HCT116 (cell line): Measurements from ENCODE around the gene ABCC9. TPM values are rescaled to one million over a fixed set of nuclear protein-coding genes. Genes with fewer than 3 reads are reported as not detected.

Source experiments
- ATAC-seq: fragments of 200-7000 bp; cut with Tn5 transposase; 2 replicates; pipeline ENCODE4 v1.9.1; 2020; ENCODE audit warnings: mild to moderate bottlenecking, moderate library complexity
- BruUV-seq: library from RNA; stranded (reverse); fragments of 400-500 nt; replicated peaks from 2 replicates; lab custom pipeline; 2021; lab: Mats Ljungman, UMichigan
- CTCF ChIA-PET: fragments of 300-600 bp; sonication (Branson Sonifier 250); formaldehyde crosslinking; loops from one replicate; lab custom pipeline; 2021; ENCODE audit warnings: antibody characterized with exemption; lab: Charles Lee
- POLR2A ChIA-PET: fragments of 300-600, 350-600 bp; sonication (Branson Sonifier 250); formaldehyde crosslinking; loops from one replicate; lab custom pipeline; 2021; ENCODE audit warnings: antibody characterized with exemption; lab: Charles Lee
- RAD21 ChIA-PET, 2 experiments: fragments of 300-600 bp; sonication (Branson Sonifier 250); formaldehyde crosslinking; loops; one replicate each; lab custom pipeline; 2023; ENCODE audit warnings: low total read pairs in 2 of 2; ENCODE audit not compliant: uncharacterized antibody in 2 of 2, unreplicated experiment in 2 of 2, low non-redundant PET in 1 of 2; lab: Charles Lee
- DNase-seq: peaks from one replicate; pipeline ENCODE4 v3.0.0-alpha.2; 2010; ENCODE audit warnings: low read depth, low spot score
- H2AFZ ChIP-seq: fragments of 200-600 bp; shearing (Covaris generic), sonication (generic); 2 replicates; pipeline ENCODE4 v1.6.1; 2017; ENCODE audit warnings: low read depth, mixed run types, mixed read lengths, antibody characterized with exemption, low read length; ENCODE audit not compliant: poor library complexity, severe bottlenecking
- H3K27ac ChIP-seq: 2 replicates; pipeline ENCODE4 v1.5.1; 2012; ENCODE audit warnings: low read depth, low read length
- H3K27me3 ChIP-seq: fragments of 200-600 bp; sonication (generic); 2 replicates; pipeline ENCODE4 v1.6.1; 2016; ENCODE audit warnings: mixed run types, low read length, mixed read lengths; ENCODE audit not compliant: insufficient read depth
- H3K36me3 ChIP-seq, 2 experiments: fragments of 200-500 bp in 1 of 2; fragments of 200-600 bp in 1 of 2; sonication (Bioruptor generic) in 1 of 2; sonication (generic) in 1 of 2; 2 replicates each; pipeline versions ENCODE4 v1.5.1 to v1.6.1; 2014 to 2016; ENCODE audit warnings: low read length in 2 of 2, inconsistent platforms in 1 of 2, mixed read lengths in 1 of 2, mixed run types in 1 of 2; ENCODE audit not compliant: insufficient read depth in 2 of 2, control insufficient read depth in 1 of 2
- H3K4me1 ChIP-seq, 2 experiments: fragments of 200-600 bp in 1 of 2; sonication (generic) in 1 of 2; 2 replicates each; pipeline versions ENCODE4 v1.5.1 to v1.6.1; 2012 to 2017; ENCODE audit warnings: low read length in 2 of 2, inconsistent platforms in 1 of 2, mild to moderate bottlenecking in 1 of 2, mixed read lengths in 1 of 2, mixed run types in 1 of 2, moderate library complexity in 1 of 2; ENCODE audit not compliant: insufficient read depth in 2 of 2, control insufficient read depth in 1 of 2
- H3K4me2 ChIP-seq: fragments of 200-600 bp; sonication (generic); 2 replicates; pipeline ENCODE4 v1.6.1; 2017; ENCODE audit warnings: mixed run types, low read length, mixed read lengths
- H3K4me3 ChIP-seq, 2 experiments: fragments of 200-600 bp in 1 of 2; sonication (generic) in 1 of 2; replicated peaks in 1 of 2; 2 replicates each; pipeline ENCODE4 v1.5.1; 2011 to 2016; ENCODE audit warnings: low read length in 2 of 2, control low read depth in 1 of 2, low read depth in 1 of 2, mild to moderate bottlenecking in 1 of 2, mixed read lengths in 1 of 2, mixed run types in 1 of 2
- H3K79me2 ChIP-seq: fragments of 200-600 bp; sonication (generic); 2 replicates; pipeline ENCODE4 v1.6.1; 2017; ENCODE audit warnings: mild to moderate bottlenecking, mixed run types, low read length, moderate library complexity, mixed read lengths; ENCODE audit not compliant: insufficient read depth
- H3K9ac ChIP-seq: fragments of 200-600 bp; sonication (generic); 2 replicates; pipeline ENCODE4 v1.6.1; 2016; ENCODE audit warnings: low read length, mixed read lengths
- H3K9me2 ChIP-seq: fragments of 200-600 bp; sonication (generic), shearing (Covaris generic); 2 replicates; pipeline ENCODE4 v1.6.1; 2017; ENCODE audit warnings: mixed run types, mild to moderate bottlenecking, moderate library complexity; ENCODE audit not compliant: insufficient read depth
- H3K9me3 ChIP-seq, 2 experiments: fragments of 200-500 bp in 1 of 2; fragments of 200-600 bp in 1 of 2; sonication (Bioruptor generic) in 1 of 2; sonication (generic) in 1 of 2; 2 replicates each; pipeline ENCODE4 v1.6.1; 2014 to 2017; ENCODE audit warnings: low read length in 2 of 2, mixed read lengths in 2 of 2, inconsistent platforms in 1 of 2, low read depth in 1 of 2, mild to moderate bottlenecking in 1 of 2, mixed run types in 1 of 2, moderate library complexity in 1 of 2; ENCODE audit not compliant: control insufficient read depth in 1 of 2, insufficient read depth in 1 of 2
- H4K20me1 ChIP-seq: fragments of 200-600 bp; sonication (generic), shearing (Covaris generic); 2 replicates; pipeline ENCODE4 v1.6.1; 2017; ENCODE audit warnings: mixed run types, mild to moderate bottlenecking, moderate library complexity; ENCODE audit not compliant: insufficient read depth
- CBX3 ChIP-seq: IDR thresholded peaks from 2 replicates; pipeline ENCODE4 v1.6.1; 2012; ENCODE audit warnings: low read depth
- POLR2A ChIP-seq: IDR thresholded peaks from 2 replicates; pipeline ENCODE4 v1.7.0; 2011; ENCODE audit warnings: borderline replicate concordance; ENCODE audit not compliant: insufficient read depth, insufficient read length; ENCODE audit errors: extremely low read depth
- POLR2AphosphoS5 ChIP-seq: IDR thresholded peaks from 2 replicates; pipeline ENCODE4 v1.6.1; 2011; ENCODE audit warnings: mild to moderate bottlenecking, low read depth, low read length, moderate library complexity
- REST ChIP-seq: IDR thresholded peaks from 2 replicates; pipeline ENCODE4 v1.6.1; 2012; ENCODE audit warnings: low read depth
- SIN3A ChIP-seq: IDR thresholded peaks from 2 replicates; pipeline ENCODE4 v1.6.1; 2012; ENCODE audit warnings: low read depth
- SRF ChIP-seq: IDR thresholded peaks from 2 replicates; pipeline ENCODE4 v1.6.1; 2012; ENCODE audit warnings: low read depth
- ZBTB33 ChIP-seq: IDR thresholded peaks from 2 replicates; pipeline ENCODE4 v1.6.1; 2011; ENCODE audit warnings: mild to moderate bottlenecking, low read length, moderate library complexity; ENCODE audit not compliant: insufficient replicate concordance; ENCODE audit errors: extremely low read depth
- ZFX ChIP-seq: fragments of 450-650 bp; IDR thresholded peaks from 2 replicates; pipeline ENCODE4 v1.6.1; 2017
- intact Hi-C: fragments of 100-400 bp; cut with micrococcal nuclease; formaldehyde crosslinking; loops from 2 replicates; pipeline ENCODE4 v1.10.0; 2022
- total RNA-seq: library from RNA; stranded (reverse); gene quantifications from one replicate; pipeline ENCODE4 v1.2.1, GENCODE V29; 2021; ENCODE audit not compliant: unreplicated experiment

ABCC9 gene
- total RNA-seq, 1 experiment from 2014 or later = 0.05 TPM

GRCh38 chr12:21962236-21962635 lies 21.0 kb upstream of the ABCC9 start:
- Histone ChIP-seq H3K36me3 (no peaks in the 10 kb centered on the region), H3K27ac (no peak overlapping the region), H3K9ac (no peak overlapping the region), H3K4me2 (no peak overlapping the region), H3K4me3 (no peak overlapping the region), H3K9me2 (no peaks in the 10 kb centered on the region), H3K4me1 (no peaks in the 10 kb centered on the region), H3K9me3 (no peaks in the 10 kb centered on the region), H3K79me2 (no peaks in the 10 kb centered on the region), H2AFZ (no peak overlapping the region), H4K20me1 (no peaks in the 10 kb centered on the region), H3K27me3 (no peaks in the 10 kb centered on the region)
- no peak for ATAC-seq
- DNase-seq = no peak
- intact Hi-C loops = no loop called here
- CTCF ChIA-PET = interaction anchor here (0.6 kb wide), 1 partner anchor 188 kb away, joined by 3 read pairs; the partner anchor contains the start of gene KCNJ8
- BruUV-seq = no TSS peak
- POLR2A ChIA-PET = no interaction called here
- no peak for TF ChIP-seq ZFX
- no peak for TF ChIP-seq REST
- TF ChIP-seq POLR2A = no peak
- no peak for TF ChIP-seq SIN3A
- no peak for TF ChIP-seq CBX3
- no peak for TF ChIP-seq SRF
- no peak for TF ChIP-seq POLR2AphosphoS5
- TF ChIP-seq ZBTB33 = no peak
- RAD21 ChIA-PET = no interaction called here
